Muscle layer of duodenum (tissue), 2 donors: ENCODE measurements around the gene PCSK5.
"Not testable (repeated sequence)": the region's sequence is repeated elsewhere in the genome, so short reads cannot be mapped to it uniquely, and the experiment has no call there.

Experiments used
- H3K27ac ChIP-seq: one replicate; pipeline ENCODE4 v1.7.0; 2013; ENCODE audit warnings: mild to moderate bottlenecking, low read length
- H3K27me3 ChIP-seq: one replicate; pipeline ENCODE4 v1.7.0; 2013; ENCODE audit warnings: low read depth, mild to moderate bottlenecking, control low read depth, low read length
- H3K36me3 ChIP-seq, 2 donors: one replicate each; pipeline ENCODE4 v1.7.0; 2013; ENCODE audit warnings: low read length in 2 of 2, control low read depth in 1 of 2, mild to moderate bottlenecking in 1 of 2; ENCODE audit not compliant: insufficient read depth in 2 of 2, control insufficient read depth in 1 of 2
- H3K4me1 ChIP-seq, 2 donors: one replicate each; pipeline ENCODE4 v1.7.0; 2013; ENCODE audit warnings: low read length in 2 of 2, mild to moderate bottlenecking in 2 of 2, control low read depth in 1 of 2, moderate library complexity in 1 of 2; ENCODE audit not compliant: insufficient read depth in 2 of 2, control insufficient read depth in 1 of 2
- H3K4me3 ChIP-seq, 2 donors: one replicate each; pipeline ENCODE4 v1.7.0; 2013; ENCODE audit warnings: low read length in 2 of 2, low read depth in 1 of 2, mild to moderate bottlenecking in 1 of 2
- H3K9me3 ChIP-seq, 2 donors: one replicate each; pipeline ENCODE4 v1.7.0; 2013; ENCODE audit warnings: low read length in 2 of 2, control low read depth in 1 of 2, mild to moderate bottlenecking in 1 of 2; ENCODE audit not compliant: control insufficient read depth in 1 of 2
- donor health status: healthy.

Gene PCSK5

GRCh38 chr9:75891277-75891741 lies 836 bp downstream of the PCSK5 start:
- H3K27me3 ChIP-seq, result no peaks in the 10 kb centered on the region
- H3K9me3 ChIP-seq, result no peaks in the 10 kb centered on the region
- no peaks in the 10 kb centered on the region for H3K36me3 ChIP-seq
- H3K4me1 ChIP-seq, result peaks cover 0 to 18% of the 10 kb centered on the region in 2 donors
- H3K27ac ChIP-seq, result peak overlapping the region; percentile 80
- peak overlapping the region; percentile 94 to 96 for H3K4me3 ChIP-seq

GRCh38 chr9:75891771-75892215 lies 1.3 kb downstream of the PCSK5 start:
- Histone ChIP-seq H3K27me3 (no peaks in the 10 kb centered on the region), H3K9me3 (no peaks in the 10 kb centered on the region), H3K36me3 (no peaks in the 10 kb centered on the region), H3K27ac (peak overlapping the region; percentile 80), H3K4me1 (peaks cover 0 to 18% of the 10 kb centered on the region in 2 donors), H3K4me3 (peak overlapping the region; percentile 94 to 96)

- no peaks in the 10 kb centered on the region for H3K27me3 ChIP-seq
- peak overlapping the region; percentile 94 to 96 for H3K4me3 ChIP-seq
- no peaks in the 10 kb centered on the region for H3K36me3 ChIP-seq
- no peaks in the 10 kb centered on the region for H3K9me3 ChIP-seq
- H3K4me1 ChIP-seq, result peaks cover 0 to 18% of the 10 kb centered on the region in 2 donors
- H3K27ac ChIP-seq, result peak overlapping the region; percentile 17
Measured at GRCh38 chr9:75892216-75892911, 1.9 kb downstream of the PCSK5 start.

GRCh38 chr9:75893106-75893505 lies 2.6 kb downstream of the PCSK5 start:
- H3K4me3 ChIP-seq, result peak overlapping the region; percentile 94 to 96
- peak overlapping the region; percentile 17 for H3K27ac ChIP-seq
- peaks cover 0 to 18% of the 10 kb centered on the region in 2 donors for H3K4me1 ChIP-seq
- no peaks in the 10 kb centered on the region for H3K36me3 ChIP-seq
- H3K27me3 ChIP-seq, result no peaks in the 10 kb centered on the region
- no peaks in the 10 kb centered on the region for H3K9me3 ChIP-seq

GRCh38 chr9:75894566-75894965 lies 4.1 kb downstream of the PCSK5 start:
- Histone ChIP-seq H3K27me3 (no peaks in the 10 kb centered on the region), H3K27ac (no peak overlapping the region), H3K4me3 (peak overlapping the region in 1 of 2 donors; percentile 96), H3K9me3 (no peaks in the 10 kb centered on the region), H3K4me1 (peaks cover 0 to 13% of the 10 kb centered on the region in 2 donors), H3K36me3 (no peaks in the 10 kb centered on the region)

GRCh38 chr9:75895112-75895511 lies 4.6 kb downstream of the PCSK5 start:
- Histone ChIP-seq H3K27me3 (no peaks in the 10 kb centered on the region), H3K9me3 (no peaks in the 10 kb centered on the region), H3K4me3 (no peak overlapping the region), H3K4me1 (peaks cover 0 to 12% of the 10 kb centered on the region in 2 donors), H3K36me3 (no peaks in the 10 kb centered on the region), H3K27ac (no peak overlapping the region)

GRCh38 chr9:75896193-75896592 lies 5.7 kb downstream of the PCSK5 start:
- H3K36me3 ChIP-seq, result no peaks in the 10 kb centered on the region
- H3K4me3 ChIP-seq, result no peak overlapping the region
- no peaks in the 10 kb centered on the region for H3K9me3 ChIP-seq
- no peaks in the 10 kb centered on the region for H3K27me3 ChIP-seq
- no peak overlapping the region for H3K27ac ChIP-seq
- peaks cover 0 to 12% of the 10 kb centered on the region in 2 donors for H3K4me1 ChIP-seq

- not testable (repeated sequence) for H3K27me3 ChIP-seq
Measured at GRCh38 chr9:75900893-75901524, 10.5 kb downstream of the PCSK5 start.

GRCh38 chr9:75903785-75904360 lies 13.4 kb downstream of the PCSK5 start:
- Histone ChIP-seq H3K36me3 (no peaks in the 10 kb centered on the region), H3K9me3 (no peaks in the 10 kb centered on the region), H3K4me3 (no peak overlapping the region), H3K27ac (no peak overlapping the region), H3K27me3 (no peaks in the 10 kb centered on the region), H3K4me1 (no peaks in the 10 kb centered on the region)

More at GRCh38 chr9:75900893-75901524, 10.5 kb downstream of the PCSK5 start:
- H3K9me3 ChIP-seq, H3K4me1 ChIP-seq, H3K36me3 ChIP-seq, H3K27ac ChIP-seq, H3K4me3 ChIP-seq: not testable (repeated sequence)

- Histone ChIP-seq H3K27ac (no peak overlapping the region), H3K36me3 (no peaks in the 10 kb centered on the region), H3K4me3 (no peak overlapping the region), H3K9me3 (no peaks in the 10 kb centered on the region), H3K4me1 (no peaks in the 10 kb centered on the region), H3K27me3 (no peaks in the 10 kb centered on the region)
Measured at GRCh38 chr9:75904364-75904763, 13.9 kb downstream of the PCSK5 start.

GRCh38 chr9:75906531-75906930 lies 16.1 kb downstream of the PCSK5 start:
- Histone ChIP-seq H3K27ac (peak overlapping the region; percentile 12), H3K4me3 (no peak overlapping the region), H3K4me1 (no peaks in the 10 kb centered on the region), H3K9me3 (no peaks in the 10 kb centered on the region), H3K27me3 (no peaks in the 10 kb centered on the region), H3K36me3 (no peaks in the 10 kb centered on the region)
